Mesothelial cell of epicardium (in vitro differentiated cells): ENCODE data around the gene ACTN3. TPM values are rescaled to one million over a fixed set of nuclear protein-coding genes. Genes with fewer than 3 reads are reported as not detected.

Experiments
- DNase-seq, 2 experiments: peaks; one replicate each; pipeline ENCODE4 v3.0.0; 2021; ENCODE audit warnings: low spot score in 2 of 2; ENCODE audit not compliant: unreplicated experiment in 2 of 2
- H3K27ac Mint-ChIP-seq: 2 replicates; pipeline ENCODE4 v1.8.0; 2021; ENCODE audit warnings: mixed read lengths
- H3K27me3 Mint-ChIP-seq: 2 replicates; pipeline ENCODE4 v1.8.0; 2021; ENCODE audit warnings: low read depth, mixed read lengths
- H3K36me3 Mint-ChIP-seq: 2 replicates; pipeline ENCODE4 v1.8.0; 2021; ENCODE audit warnings: mixed read lengths
- H3K4me1 Mint-ChIP-seq: 2 replicates; pipeline ENCODE4 v1.8.0; 2021; ENCODE audit warnings: mixed read lengths
- H3K4me3 Mint-ChIP-seq: 2 replicates; pipeline ENCODE4 v1.8.0; 2021; ENCODE audit warnings: mild to moderate bottlenecking, moderate library complexity, mixed read lengths
- H3K9me3 Mint-ChIP-seq: 2 replicates; pipeline ENCODE4 v1.8.0; 2021; ENCODE audit warnings: mixed read lengths
- CTCF ChIP-seq: fragments of 200-600 bp; sonication (generic); IDR thresholded peaks from one replicate; pipeline ENCODE4 v1.5.0; 2021; ENCODE audit warnings: antibody characterized with exemption; ENCODE audit not compliant: unreplicated experiment
- total RNA-seq: library from RNA; stranded (reverse); gene quantifications from 3 replicates; pipeline ENCODE4 v1.2.1, GENCODE V29; 2021

Gene ACTN3
- total RNA-seq, 1 donor from 2014 or later, result 0.13 TPM

DNA sequence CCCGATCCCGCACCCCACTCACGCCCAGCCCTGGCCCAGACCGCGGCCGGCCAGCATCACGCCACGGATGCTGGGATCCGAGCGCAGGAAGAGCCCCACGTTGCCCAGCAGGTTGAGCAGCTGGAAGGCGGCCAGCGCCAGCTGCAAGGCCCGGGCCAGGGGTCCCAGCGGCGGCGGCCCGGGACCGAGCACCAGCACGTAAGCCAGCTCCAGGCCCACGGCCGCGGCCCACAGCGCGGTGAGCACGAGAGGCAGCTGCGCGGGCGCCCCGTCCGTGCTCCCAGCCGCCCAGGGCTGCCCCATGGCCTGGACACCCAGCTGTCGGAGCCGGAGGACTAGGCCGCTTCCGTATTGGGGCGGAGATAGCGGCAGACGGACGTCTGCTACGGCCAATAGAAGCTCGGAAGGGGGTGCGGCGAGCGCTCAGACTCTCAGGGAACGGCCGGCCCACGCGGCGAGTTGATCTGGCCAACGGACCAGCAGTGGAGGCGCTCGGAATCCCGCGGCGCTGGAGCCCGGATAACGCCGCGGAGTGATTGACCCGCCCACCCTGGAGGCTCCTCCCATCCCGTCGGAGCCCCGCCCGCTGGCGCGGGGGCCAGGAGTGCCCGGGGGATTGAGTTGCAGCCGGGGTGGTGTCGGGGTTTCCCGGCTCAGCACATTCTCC, 869 bp upstream of the ACTN3 start, which contains the start of gene ZDHHC24:
Gene ZDHHC24 (minus strand): TSS at position 348 of the 667 bp plus-strand sequence. CDS start 45 bp downstream, at position 303.
- no peak for TF ChIP-seq CTCF
- peak within 1 kb of the TSS; percentile 73 for H3K4me3 Mint-ChIP-seq
- peaks cover 15% of the 10 kb centered on the region for H3K36me3 Mint-ChIP-seq
- peaks cover 13% of the 10 kb centered on the region for H3K4me1 Mint-ChIP-seq
- peaks cover 3% of the 10 kb centered on the region for H3K27me3 Mint-ChIP-seq
- DNase-seq, result peak; percentile 84 to 93
- peak within 1 kb of the TSS; percentile 22 for H3K27ac Mint-ChIP-seq
- H3K9me3 Mint-ChIP-seq, result no peaks in the 10 kb centered on the region

DNA sequence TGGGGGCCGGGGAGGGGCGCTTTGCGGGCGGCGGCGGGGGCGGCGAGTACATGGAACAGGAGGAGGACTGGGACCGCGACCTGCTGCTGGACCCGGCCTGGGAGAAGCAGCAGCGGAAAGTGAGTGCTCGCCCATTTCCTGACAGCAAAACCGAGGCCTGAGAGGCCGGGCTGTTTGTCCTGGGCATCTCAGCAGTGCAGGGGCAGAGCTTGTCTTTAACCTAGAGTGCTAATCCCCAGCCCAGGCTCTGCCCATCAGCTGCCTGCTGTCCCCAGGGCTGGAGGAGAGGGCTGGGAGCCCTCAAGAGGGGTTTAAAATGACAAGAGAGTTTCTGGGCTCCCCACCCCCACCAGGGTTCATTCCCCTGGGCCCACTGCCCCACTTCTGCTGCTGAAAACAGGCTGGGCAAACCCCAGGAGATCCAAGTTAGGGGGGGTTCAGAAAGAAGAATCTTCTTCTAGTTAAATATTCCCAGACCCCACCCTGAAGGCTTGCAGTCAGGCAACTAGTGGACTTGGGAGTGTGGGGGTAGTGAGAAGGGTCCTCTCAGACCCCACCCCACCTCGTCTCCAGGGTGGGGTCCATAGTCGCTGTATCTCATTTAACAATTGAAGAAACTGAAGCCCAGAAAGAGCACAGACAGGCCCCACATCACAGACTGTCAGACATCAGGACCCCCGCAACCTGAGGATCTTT, 411 bp downstream of the ACTN3 start:
- Mint-ChIP-seq H3K27me3 (peaks cover 3% of the 10 kb centered on the region), H3K4me1 (peaks cover 13% of the 10 kb centered on the region), H3K9me3 (no peaks in the 10 kb centered on the region), H3K36me3 (peaks cover 6% of the 10 kb centered on the region), H3K4me3 (peak overlapping the region; percentile 63), H3K27ac (no peak overlapping the region)
- DNase-seq, result no peak
- no peak for TF ChIP-seq CTCF

DNA sequence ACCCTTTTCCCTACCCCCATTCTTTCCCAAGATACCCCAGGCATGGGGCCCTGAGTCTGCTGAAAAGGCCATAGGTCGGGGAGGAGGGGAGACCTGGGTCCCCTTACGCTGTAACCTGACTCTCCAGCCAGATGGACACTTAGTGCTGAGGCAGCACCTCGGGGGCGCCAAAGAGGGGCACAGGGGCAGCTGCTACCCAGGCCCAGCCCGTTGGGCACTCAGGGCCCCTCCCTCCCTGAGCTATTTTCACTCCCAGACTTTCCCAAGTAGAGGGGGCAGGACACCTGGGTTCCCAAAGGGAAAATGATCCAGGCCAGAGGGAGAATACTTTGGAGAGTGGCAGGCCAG, 933 bp downstream of the ACTN3 start:
- TF ChIP-seq CTCF, result no peak
- Mint-ChIP-seq H3K4me1 (peaks cover 13% of the 10 kb centered on the region), H3K36me3 (peaks cover under 1% of the 10 kb centered on the region), H3K4me3 (no peak overlapping the region), H3K27ac (no peak overlapping the region), H3K9me3 (no peaks in the 10 kb centered on the region), H3K27me3 (peaks cover 3% of the 10 kb centered on the region)
- no peak for DNase-seq

DNA sequence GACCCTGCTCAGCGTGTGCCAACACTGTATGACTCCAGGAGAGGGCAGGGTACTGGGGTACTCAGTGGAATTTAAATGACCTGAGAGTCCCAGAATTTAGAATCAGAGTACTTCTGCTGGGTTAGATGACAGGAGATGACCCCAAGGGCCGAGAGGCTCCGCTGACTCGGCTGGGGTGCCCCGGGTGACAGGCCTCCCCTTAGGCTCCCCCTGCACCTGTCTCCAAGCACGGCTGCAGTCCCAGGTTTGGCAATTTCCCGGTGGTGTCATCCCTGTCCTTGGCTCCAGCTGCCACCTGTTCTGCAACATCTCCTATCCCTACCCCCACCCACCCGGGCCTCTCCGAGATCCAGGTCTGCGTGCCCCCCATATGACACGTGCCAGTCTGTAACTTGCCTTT, 1.3 kb downstream of the ACTN3 start:
- H3K9me3 Mint-ChIP-seq, result no peaks in the 10 kb centered on the region
- H3K36me3 Mint-ChIP-seq, result no peaks in the 10 kb centered on the region
- DNase-seq, result no peak
- H3K4me3 Mint-ChIP-seq, result no peak overlapping the region
- peaks cover 13% of the 10 kb centered on the region for H3K4me1 Mint-ChIP-seq
- H3K27me3 Mint-ChIP-seq, result peaks cover 3% of the 10 kb centered on the region
- H3K27ac Mint-ChIP-seq, result no peak overlapping the region
- TF ChIP-seq CTCF, result no peak

- DNase-seq, result no peak
- Mint-ChIP-seq H3K4me1 (peaks cover 8% of the 10 kb centered on the region), H3K27me3 (peaks cover 3% of the 10 kb centered on the region), H3K36me3 (no peaks in the 10 kb centered on the region), H3K4me3 (no peak overlapping the region), H3K9me3 (no peaks in the 10 kb centered on the region), H3K27ac (no peak overlapping the region)
- no peak for TF ChIP-seq CTCF
These were observed 2.3 kb downstream of the ACTN3 start for GRCh38 chr11:66548774-66549630.
